GM18526 (cell line): ENCODE results near the gene JMJD7.

ENCODE experiments used
- POLR2A ChIP-seq: IDR thresholded peaks from 3 replicates; pipeline ENCODE4 v1.6.1; 2011; ENCODE audit not compliant: insufficient read length; ENCODE audit errors: extremely low read depth

The JMJD7 gene

GRCh38 chr15:41810651-41811431 is 17.1 kb upstream of the JMJD7 start:
- TF ChIP-seq POLR2A, result no peak

GRCh38 chr15:41811432-41812195 is 16.3 kb upstream of the JMJD7 start:
- TF ChIP-seq POLR2A, result no peak

GRCh38 chr15:41812820-41813375 is 15.0 kb upstream of the JMJD7 start:
- no peak for TF ChIP-seq POLR2A

- no peak for TF ChIP-seq POLR2A
Measured at GRCh38 chr15:41813426-41813825, 14.5 kb upstream of the JMJD7 start.

- no peak for TF ChIP-seq POLR2A
Measured at GRCh38 chr15:41814534-41814933, 13.4 kb upstream of the JMJD7 start.

- TF ChIP-seq POLR2A, result no peak
Measured at GRCh38 chr15:41816788-41817187, 11.1 kb upstream of the JMJD7 start.

GRCh38 chr15:41817327-41817726 is 10.6 kb upstream of the JMJD7 start:
- TF ChIP-seq POLR2A, result no peak

- no peak for TF ChIP-seq POLR2A
Measured at GRCh38 chr15:41817781-41818180, 10.1 kb upstream of the JMJD7 start.

GRCh38 chr15:41819455-41820050 is 8.3 kb upstream of the JMJD7 start:
- TF ChIP-seq POLR2A, result no peak

GRCh38 chr15:41820791-41821423 is 7.0 kb upstream of the JMJD7 start:
- TF ChIP-seq POLR2A, result no peak

- no peak for TF ChIP-seq POLR2A
Measured at GRCh38 chr15:41821831-41822230, 6.1 kb upstream of the JMJD7 start.

- TF ChIP-seq POLR2A, result no peak
Measured at GRCh38 chr15:41822471-41822870, 5.4 kb upstream of the JMJD7 start.

GRCh38 chr15:41822957-41823356 is 4.9 kb upstream of the JMJD7 start:
- TF ChIP-seq POLR2A, result no peak

- no peak for TF ChIP-seq POLR2A
Measured at GRCh38 chr15:41823502-41823901, 4.4 kb upstream of the JMJD7 start.

GRCh38 chr15:41824062-41824745 is 3.7 kb upstream of the JMJD7 start:
- no peak for TF ChIP-seq POLR2A

- no peak for TF ChIP-seq POLR2A
Measured at GRCh38 chr15:41825145-41825544, 2.7 kb upstream of the JMJD7 start.
